Islet of Langerhans (tissue), 1 donor: ENCODE measurements around the gene DPP6.
"Not testable (repeated sequence)": the region's sequence is repeated elsewhere in the genome, so short reads cannot be mapped to it uniquely, and the experiment has no call there.

ENCODE experiments used
- FAIRE-seq: peaks from one replicate; lab custom pipeline; 2011; peaks lifted over from hg19 to GRCh38; lab: Jason Lieb, UNC

Gene DPP6

DNA sequence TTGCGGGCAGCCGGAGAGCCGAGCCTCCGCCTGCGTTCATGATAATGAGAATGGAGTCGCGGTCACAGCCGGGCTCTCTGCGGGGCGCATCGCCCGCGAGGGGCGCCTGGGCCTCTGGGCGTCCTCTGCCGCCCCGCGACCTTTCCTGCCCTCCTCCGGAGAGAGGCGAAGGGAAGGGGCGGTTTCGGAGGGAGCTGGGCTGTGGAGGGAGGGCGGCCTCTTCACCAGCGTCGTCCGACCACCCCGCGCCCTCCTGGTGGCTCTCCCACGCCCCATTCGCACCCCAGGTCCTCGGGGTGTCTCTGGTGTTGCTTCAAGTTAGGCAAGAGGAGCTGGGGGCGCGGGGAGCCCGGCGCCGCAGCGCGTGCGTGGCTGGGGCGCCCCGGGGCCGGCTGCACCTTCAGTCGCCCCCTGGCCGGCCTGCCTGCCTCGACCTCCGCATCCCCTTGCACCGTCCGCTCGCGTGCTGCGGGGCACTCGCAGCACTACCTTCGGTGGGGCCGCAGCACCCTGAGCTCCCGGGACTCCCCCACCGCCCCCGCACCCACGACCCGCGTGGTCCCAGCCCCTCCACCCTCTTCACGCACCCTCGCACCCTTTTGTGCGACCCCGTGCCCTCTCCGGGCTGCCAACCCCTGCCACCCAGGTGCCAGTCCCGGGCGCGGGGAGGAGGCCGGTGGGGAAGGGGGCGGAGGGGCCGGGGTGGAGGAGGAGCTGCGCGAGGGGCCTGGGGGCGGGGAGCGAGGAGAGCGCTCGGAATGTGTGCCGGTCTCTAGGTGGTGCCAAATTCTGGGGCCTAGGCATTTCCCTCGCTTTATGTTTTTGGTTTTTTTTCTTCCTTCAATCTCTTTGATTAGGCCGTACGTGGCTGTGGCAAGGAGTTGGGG, at the start of gene DPP6:
Gene DPP6, plus strand, starts transcription at position 756 of the 887 bp plus-strand sequence.
- not testable (repeated sequence) for FAIRE-seq

GRCh38 chr7:154009423-154009911, 42.7 kb upstream of the DPP6 start:
- not testable (repeated sequence) for FAIRE-seq

DNA sequence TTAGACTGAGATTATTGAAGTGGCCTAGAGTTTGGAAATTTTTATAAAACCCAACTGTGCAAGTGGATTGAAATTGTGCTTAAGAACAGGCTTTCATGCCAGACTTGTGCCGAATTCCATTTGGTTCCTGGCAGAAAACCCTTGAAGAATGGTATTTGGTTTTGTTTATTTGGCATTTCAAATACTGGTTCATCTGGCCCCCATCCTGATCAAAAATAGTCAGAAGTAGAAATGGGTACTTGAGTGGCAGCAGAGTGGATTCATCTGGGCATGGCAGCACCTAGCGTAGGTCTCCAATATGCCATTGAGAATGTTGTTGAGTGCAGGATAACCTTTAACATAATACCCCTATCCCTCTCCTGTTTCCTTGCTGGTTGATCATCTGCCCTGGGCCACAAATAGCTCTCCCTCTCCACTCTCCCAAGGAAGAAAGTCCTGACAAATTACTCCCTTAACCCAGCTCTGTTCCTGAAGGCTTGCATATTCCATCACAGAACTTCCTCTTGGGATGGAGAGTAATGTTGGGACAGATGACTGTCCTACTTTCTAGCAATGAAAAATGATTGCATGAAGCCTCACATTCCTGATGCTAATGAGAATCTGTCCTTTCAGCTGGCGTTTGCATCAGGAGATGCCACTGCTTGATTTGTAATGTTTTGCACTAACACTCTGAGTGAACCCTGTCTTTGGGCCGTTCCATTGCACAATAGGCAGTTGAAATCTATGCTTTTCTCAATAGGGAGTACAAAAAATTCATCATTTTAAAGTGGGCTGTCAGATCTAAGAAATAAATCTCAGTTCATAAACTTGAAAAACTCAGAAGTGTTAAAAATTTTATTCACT, 41.3 kb upstream of the DPP6 start:
- FAIRE-seq = not testable (repeated sequence)

GRCh38 chr7:154012800-154013199, 39.4 kb upstream of the DPP6 start:
- FAIRE-seq = not testable (repeated sequence)

DNA sequence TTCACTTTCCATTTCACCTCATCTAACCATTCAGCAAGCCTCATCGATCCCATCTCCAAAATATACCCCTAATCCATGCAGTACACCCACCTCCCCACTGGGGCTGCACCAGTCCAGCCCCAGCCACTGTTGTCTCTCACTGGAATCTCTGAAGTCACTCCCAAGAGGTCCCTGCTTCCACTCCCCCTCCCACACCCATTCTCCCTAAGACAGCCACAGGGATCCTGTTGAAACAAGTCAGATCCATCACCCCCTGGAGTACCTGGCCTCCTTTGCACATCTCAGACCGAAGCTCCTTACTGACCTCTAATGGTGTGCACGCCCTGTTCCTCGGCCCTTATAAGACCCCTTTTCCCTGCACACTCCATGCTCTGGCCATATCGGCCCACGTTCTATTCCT, 36.6 kb upstream of the DPP6 start:
- not testable (repeated sequence) for FAIRE-seq

- not testable (repeated sequence) for FAIRE-seq
These were observed 33.8 kb upstream of the DPP6 start for GRCh38 chr7:154018354-154018753.

DNA sequence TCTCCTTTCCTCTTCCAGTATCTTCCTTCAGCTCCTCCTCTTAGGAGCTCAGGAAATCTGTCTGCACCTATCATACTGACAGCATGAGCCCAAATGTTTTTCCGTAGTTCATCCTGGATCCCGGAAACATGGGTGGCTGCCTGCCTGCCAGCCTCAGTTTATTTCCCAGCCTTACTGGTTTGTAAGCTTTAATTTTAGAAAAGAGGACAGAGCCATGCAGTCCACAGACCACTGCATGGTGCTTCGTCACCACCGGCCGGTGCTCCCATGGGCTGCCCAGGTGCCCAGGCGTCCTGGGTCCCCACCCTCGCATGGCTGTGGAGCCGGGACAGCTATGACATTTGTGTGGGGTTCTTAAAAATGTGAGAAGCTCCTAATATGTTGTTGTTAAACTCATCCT, 24.4 kb upstream of the DPP6 start:
- FAIRE-seq = not testable (repeated sequence)

- FAIRE-seq = not testable (repeated sequence)
These were observed 21.6 kb upstream of the DPP6 start for GRCh38 chr7:154030476-154031080.

DNA sequence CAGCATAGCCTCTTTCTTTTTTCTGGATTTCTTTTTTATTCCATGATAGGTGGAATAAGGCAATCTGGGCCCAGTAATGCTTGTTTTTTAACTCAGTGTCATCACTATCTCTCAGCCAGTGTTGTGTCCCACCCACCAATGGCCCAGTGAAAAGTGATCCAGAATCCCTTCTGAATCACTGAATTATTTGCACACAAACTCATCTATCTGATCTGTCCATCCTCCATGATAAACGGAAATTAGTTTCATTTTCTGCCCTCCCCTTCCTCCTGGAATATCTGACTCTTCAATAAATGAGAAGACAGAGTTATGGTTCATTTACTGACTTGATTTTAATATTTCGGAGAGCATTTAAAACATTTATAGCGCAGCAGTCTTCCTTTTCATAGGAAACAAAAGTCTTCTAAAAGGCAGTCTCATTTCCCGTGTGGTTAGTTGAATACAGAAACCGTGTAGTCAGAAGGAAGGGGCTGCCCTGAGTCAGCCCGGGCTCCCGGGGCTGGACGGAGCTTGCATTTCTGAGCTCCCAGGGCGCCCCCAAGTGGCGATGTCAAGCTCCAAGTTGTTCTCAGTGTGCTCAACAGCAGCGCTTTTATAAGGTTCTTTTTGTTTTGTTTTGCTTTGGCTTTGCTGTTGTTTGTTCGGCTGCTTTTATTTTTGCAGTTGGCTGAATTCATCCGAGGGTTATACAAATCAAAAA, 12.6 kb upstream of the DPP6 start:
- FAIRE-seq = peak; percentile 98

DNA sequence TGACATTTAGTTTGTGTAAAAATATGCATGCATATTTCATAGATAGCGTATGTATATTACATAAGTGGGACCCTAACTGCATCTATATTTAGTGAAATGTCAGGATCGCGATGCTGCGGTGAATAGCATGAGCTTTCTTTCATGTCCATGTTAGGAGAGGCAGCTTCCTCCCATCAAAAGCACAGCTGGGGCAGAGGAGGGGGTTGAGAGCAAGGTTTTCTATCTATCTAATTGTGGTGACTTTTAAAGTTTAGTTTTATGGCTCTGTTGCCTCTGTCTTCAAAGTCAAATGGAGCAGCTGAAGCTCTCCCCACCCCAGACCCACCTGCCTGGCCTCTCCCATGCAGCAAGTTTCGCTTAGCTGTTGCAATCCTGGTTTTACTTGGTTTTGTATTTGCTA, 1.8 kb upstream of the DPP6 start:
- not testable (repeated sequence) for FAIRE-seq

- FAIRE-seq = not testable (repeated sequence)
These were observed 1.1 kb upstream of the DPP6 start for GRCh38 chr7:154051006-154051642.

DNA sequence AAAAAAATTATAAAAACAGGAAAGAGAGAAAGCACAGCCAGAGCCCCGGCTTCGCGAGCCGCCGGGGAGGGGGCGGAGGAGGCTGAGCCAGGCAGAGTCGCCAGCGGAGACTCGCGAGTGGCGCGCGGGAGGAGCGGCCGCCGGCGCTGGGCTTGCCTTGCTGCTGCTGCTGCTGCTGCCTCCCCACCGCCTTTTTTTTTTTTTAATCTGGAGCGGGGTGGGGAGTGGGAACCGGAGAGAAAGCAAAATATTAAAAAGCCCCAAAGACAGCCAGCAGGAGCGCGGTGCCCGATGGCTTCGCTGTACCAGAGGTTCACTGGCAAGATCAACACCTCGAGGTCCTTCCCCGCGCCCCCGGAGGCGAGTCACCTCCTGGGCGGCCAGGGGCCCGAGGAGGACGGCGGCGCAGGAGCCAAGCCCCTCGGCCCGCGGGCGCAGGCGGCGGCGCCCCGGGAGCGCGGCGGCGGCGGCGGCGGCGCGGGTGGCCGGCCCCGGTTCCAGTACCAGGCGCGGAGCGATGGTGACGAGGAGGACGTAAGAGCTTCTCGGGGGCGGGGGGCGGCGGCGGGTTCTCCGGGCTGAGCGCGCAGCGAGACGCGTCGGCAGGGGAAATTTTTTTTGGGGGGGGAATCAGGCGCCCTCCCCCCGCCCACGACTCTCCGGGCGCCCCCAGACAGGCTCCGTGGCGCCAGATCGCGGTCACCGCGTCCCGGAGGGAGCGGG, 493 bp downstream of the DPP6 start:
- FAIRE-seq = not testable (repeated sequence)

- peak; percentile 96 for FAIRE-seq
These were observed 1.5 kb downstream of the DPP6 start for GRCh38 chr7:154053466-154054312.

- peak; percentile 100 for FAIRE-seq
These were observed 2.5 kb downstream of the DPP6 start for GRCh38 chr7:154054664-154055063.

DNA sequence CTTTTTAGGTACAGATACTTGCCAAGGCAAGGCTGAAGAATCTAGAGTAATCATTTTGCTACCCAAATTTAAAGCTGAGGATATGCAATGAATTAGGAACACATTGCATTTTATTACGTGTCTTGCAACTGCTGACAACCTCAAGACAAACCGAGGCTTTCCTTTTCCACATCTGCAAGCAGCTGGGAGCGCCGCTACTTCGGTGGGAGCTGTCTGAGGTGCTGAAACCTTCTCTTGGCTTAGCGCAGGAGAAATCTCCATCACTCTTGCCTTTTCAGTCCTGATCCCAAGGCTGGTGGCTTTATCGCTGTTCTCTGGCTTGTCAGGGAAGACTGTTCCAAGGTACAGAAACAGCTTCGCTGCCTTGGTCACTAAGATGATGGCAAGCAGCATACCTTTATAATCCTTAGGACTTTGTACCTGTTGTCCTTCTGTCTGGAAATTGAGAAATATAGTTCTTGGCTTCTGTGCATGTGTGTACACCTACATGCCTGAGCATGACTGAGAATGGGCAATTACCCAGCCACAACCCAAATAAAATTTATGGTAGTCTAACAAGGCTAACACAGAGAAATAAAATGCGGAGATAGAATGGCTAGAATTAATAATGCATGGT, 3.4 kb downstream of the DPP6 start:
- not testable (repeated sequence) for FAIRE-seq

GRCh38 chr7:154058783-154059182, 6.6 kb downstream of the DPP6 start:
- FAIRE-seq = not testable (repeated sequence)

DNA sequence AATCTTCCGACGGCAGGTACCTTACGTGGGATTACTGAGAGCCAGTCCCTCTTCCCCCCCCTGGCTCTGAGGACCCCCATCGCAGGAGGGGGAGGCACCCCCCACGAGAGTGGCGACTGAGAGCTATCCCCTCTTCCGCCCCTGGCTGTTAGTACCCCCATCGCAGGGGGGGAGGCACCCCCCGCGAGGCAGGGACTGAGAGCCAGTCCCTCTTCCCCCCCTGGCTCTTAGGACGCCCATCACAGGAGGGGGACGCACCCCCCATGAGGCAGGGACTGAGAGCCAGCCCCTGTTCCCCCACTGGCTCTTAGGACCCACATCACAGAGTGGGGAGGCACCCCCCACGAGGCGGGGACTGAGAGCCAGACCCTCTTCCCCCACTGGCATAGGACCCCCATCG, 8.4 kb downstream of the DPP6 start:
- not testable (repeated sequence) for FAIRE-seq

- peak; percentile 100 for FAIRE-seq
These were observed 19.6 kb downstream of the DPP6 start for GRCh38 chr7:154071833-154072232.
